Naive thymus-derived CD4-positive, alpha-beta T cell (primary cell): ENCODE measurements around the gene POLR2E. TPM values are rescaled to one million over a fixed set of nuclear protein-coding genes. Genes with fewer than 3 reads are reported as not detected.

ENCODE experiments used
- ATAC-seq: fragments of 150-1000 bp; cut with Tn5 transposase; 2 replicates; pipeline ENCODE4 v1.10.0; 2021; ENCODE audit warnings: mild to moderate bottlenecking, moderate library complexity
- CTCF ChIA-PET: fragments of 350-600 bp; sonication (Branson Sonifier 250); formaldehyde crosslinking; loops from one replicate; lab custom pipeline; 2021; ENCODE audit warnings: antibody characterized with exemption; lab: Charles Lee
- POLR2A ChIA-PET: fragments of 350-600 bp; sonication (Branson Sonifier 250); formaldehyde crosslinking; loops from one replicate; lab custom pipeline; 2021; ENCODE audit warnings: antibody characterized with exemption, inconsistent platforms; lab: Charles Lee
- DNase-seq, 9 donors: peaks; one replicate each; pipeline versions ENCODE4 v3.0.0 to v3.0.0-alpha.2; 2020 to 2022; ENCODE audit warnings: mixed read lengths in 1 of 9
- H3K27ac ChIP-seq: one replicate; pipeline ENCODE4 v1.7.0; 2013; ENCODE audit warnings: mild to moderate bottlenecking, low read depth, low read length, moderate library complexity
- H3K27me3 ChIP-seq, 2 donors: one replicate each; pipeline ENCODE4 v1.7.0; 2013; ENCODE audit warnings: low read length in 2 of 2, mild to moderate bottlenecking in 2 of 2, moderate library complexity in 2 of 2; ENCODE audit not compliant: control insufficient read depth in 2 of 2, insufficient read depth in 2 of 2
- H3K36me3 ChIP-seq, 3 experiments: 1 replicate in 2 of 3; 2 replicates in 1 of 3; pipeline ENCODE4 v1.7.0; 2013; ENCODE audit warnings: low read length in 3 of 3, mild to moderate bottlenecking in 3 of 3, moderate library complexity in 1 of 3; ENCODE audit not compliant: insufficient read depth in 3 of 3, control insufficient read depth in 2 of 3
- H3K4me1 ChIP-seq, 2 donors: one replicate each; pipeline ENCODE4 v1.7.0; 2013; ENCODE audit warnings: low read length in 2 of 2, mild to moderate bottlenecking in 2 of 2, moderate library complexity in 1 of 2; ENCODE audit not compliant: control insufficient read depth in 2 of 2, insufficient read depth in 2 of 2
- H3K4me3 ChIP-seq: 2 replicates; pipeline ENCODE4 v1.7.0; 2013; ENCODE audit warnings: mild to moderate bottlenecking, low read length
- H3K9me3 ChIP-seq, 3 experiments: 1 replicate in 2 of 3; 2 replicates in 1 of 3; pipeline ENCODE4 v1.7.0; 2013; ENCODE audit warnings: low read length in 3 of 3; ENCODE audit not compliant: control insufficient read depth in 2 of 3
- H3K27ac Mint-ChIP-seq, 9 donors: one replicate each; pipeline ENCODE4 v1.8.0; 2020 to 2022; ENCODE audit warnings: mixed read lengths in 9 of 9, mild to moderate bottlenecking in 8 of 9, moderate library complexity in 5 of 9, inconsistent platforms in 2 of 9
- H3K27me3 Mint-ChIP-seq, 5 donors: one replicate each; pipeline ENCODE4 v1.8.0; 2021 to 2022; ENCODE audit warnings: mixed read lengths in 5 of 5, mild to moderate bottlenecking in 1 of 5
- H3K36me3 Mint-ChIP-seq, 5 donors: one replicate each; pipeline ENCODE4 v1.8.0; 2020 to 2022; ENCODE audit warnings: mixed read lengths in 5 of 5, mild to moderate bottlenecking in 3 of 5, inconsistent platforms in 1 of 5
- H3K4me1 Mint-ChIP-seq, 7 donors: one replicate each; pipeline ENCODE4 v1.8.0; 2020 to 2022; ENCODE audit warnings: mixed read lengths in 7 of 7, mild to moderate bottlenecking in 3 of 7, inconsistent platforms in 1 of 7
- H3K4me3 Mint-ChIP-seq, 10 donors: one replicate each; pipeline ENCODE4 v1.8.0; 2020 to 2022; ENCODE audit warnings: mild to moderate bottlenecking in 10 of 10, mixed read lengths in 10 of 10, moderate library complexity in 6 of 10, inconsistent platforms in 2 of 10
- H3K9me3 Mint-ChIP-seq, 11 donors: one replicate each; pipeline ENCODE4 v1.8.0; 2020 to 2022; ENCODE audit warnings: mixed read lengths in 11 of 11, mild to moderate bottlenecking in 4 of 11, inconsistent platforms in 1 of 11, moderate library complexity in 1 of 11
- intact Hi-C, 2 donors: fragments of 100-400 bp; cut with micrococcal nuclease; formaldehyde crosslinking; loops; one replicate each; pipeline ENCODE4 v1.15.1; 2023
- polyA plus RNA-seq, 2 donors: library from polyadenylated mRNA; unstranded; fragments of 300-500 nt; fragmentation: Illumina TruSeq; gene quantifications; one replicate each; pipeline ENCODE4 v1.2.3, GENCODE V29; 2021
- total RNA-seq, 6 experiments: library from RNA in 5 of 6; stranded (reverse) in 5 of 6; gene quantifications; 1 replicate in 5 of 6; 2 replicates in 1 of 6; pipeline ENCODE4 v1.2.3 and lab custom pipeline; 2021 to 2026

POLR2E gene
- total and polyA plus RNA-seq, 7 experiments from 2014 or later, result 75.3 to 179 (median 82.8) TPM

DNA sequence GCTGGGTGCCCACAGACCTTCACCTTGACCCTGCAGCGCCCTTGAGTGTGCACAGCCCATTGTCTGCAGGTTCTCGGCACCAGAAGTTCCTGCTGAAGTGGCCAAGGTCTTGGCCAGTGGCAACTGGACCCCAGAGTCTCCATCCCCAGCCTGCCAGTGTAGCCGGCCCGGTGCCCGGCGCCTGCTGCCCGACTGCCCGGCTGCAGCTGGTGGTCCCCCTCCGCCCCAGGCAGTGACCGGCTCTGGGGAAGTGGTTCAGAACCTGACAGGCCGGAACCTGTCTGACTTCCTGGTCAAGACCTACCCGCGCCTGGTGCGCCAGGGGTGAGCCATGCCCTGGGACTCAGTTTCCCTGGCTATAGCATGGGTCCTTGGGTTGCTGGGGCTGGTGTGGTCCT is 40.1 kb downstream of the POLR2E start:
- no peak for ATAC-seq
- H3K4me1 Mint-ChIP-seq, result peaks cover 8 to 39% (median 25%) of the 10 kb centered on the region in 7 donors
- H3K36me3 Mint-ChIP-seq, result peaks cover 5 to 54% (median 22%) of the 10 kb centered on the region in 5 donors
- H3K4me3 Mint-ChIP-seq, result no peak overlapping the region
- H3K27me3 ChIP-seq, result no peaks in the 10 kb centered on the region
- no peak for DNase-seq
- intact Hi-C loops, result no loop called here
- H3K4me3 ChIP-seq, result no peak overlapping the region
- peaks cover 0 to 23% (median 0%) of the 10 kb centered on the region in 3 experiments for H3K9me3 ChIP-seq
- H3K4me1 ChIP-seq, result peaks cover 14 to 15% of the 10 kb centered on the region in 2 donors
- H3K36me3 ChIP-seq, result peaks cover 0 to 58% (median 0%) of the 10 kb centered on the region in 3 experiments
- no peak overlapping the region for H3K27ac Mint-ChIP-seq
- peaks cover 0 to 28% (median 8%) of the 10 kb centered on the region in 11 donors for H3K9me3 Mint-ChIP-seq
- H3K27me3 Mint-ChIP-seq, result no peaks in the 10 kb centered on the region
- ChIA-PET CTCF (interaction anchor here (0.7 to 5.5 kb wide), 3 partner anchors 11 to 139 kb away, joined by 3 to 28 read pairs (median 4); partner anchors contain the start of gene ARHGAP45), POLR2A (interaction anchor here (1.6 to 37.6 kb wide), 3 partner anchors 10 to 35 kb away, joined by 5 to 2022 read pairs (median 55); partner anchors contain the start of genes ARHGAP45, GPX4 and POLR2E)
- no peak overlapping the region for H3K27ac ChIP-seq

DNA sequence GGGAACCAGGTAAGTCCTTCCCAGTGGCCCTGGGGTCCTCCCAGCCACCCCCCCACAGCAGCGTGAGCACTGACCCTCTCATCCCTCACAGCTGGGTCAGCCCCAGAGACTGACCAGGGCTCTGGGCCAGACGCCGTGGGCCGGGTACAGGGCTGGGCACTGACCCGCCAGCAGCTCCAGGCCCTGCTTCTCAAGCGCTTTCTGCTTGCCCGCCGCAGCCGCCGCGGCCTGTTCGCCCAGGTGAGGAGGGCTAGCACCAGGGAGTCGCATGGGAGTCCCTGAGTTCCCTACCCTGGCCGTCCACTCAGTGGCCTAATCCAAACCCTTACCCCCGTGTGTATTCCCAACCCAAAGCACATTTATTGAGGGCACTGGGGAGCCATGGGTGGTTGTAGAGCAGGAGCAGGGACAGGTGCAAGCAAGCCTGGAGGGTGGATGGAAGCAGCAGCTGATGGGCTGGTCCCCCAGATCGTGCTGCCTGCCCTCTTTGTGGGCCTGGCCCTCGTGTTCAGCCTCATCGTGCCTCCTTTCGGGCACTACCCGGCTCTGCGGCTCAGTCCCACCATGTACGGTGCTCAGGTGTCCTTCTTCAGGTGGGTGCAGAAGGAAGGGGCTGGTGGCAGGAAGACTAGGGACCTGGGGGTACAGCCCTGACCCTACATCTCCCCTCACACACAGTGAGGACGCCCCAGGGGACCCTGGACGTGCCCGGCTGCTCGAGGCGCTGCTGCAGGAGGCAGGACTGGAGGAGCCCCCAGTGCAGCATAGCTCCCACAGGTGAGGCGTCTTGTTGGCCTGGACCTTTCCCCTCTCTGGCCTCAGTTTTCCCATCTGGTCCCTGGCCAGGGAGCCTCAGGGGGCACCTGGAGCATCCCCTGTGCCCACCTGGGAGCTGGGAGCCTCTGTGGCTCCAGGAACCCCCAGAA is 40.8 kb downstream of the POLR2E start:
- Mint-ChIP-seq H3K9me3 (peaks cover 0 to 24% (median 8%) of the 10 kb centered on the region in 11 donors), H3K36me3 (peaks cover 5 to 49% (median 22%) of the 10 kb centered on the region in 5 donors), H3K27ac (no peak overlapping the region), H3K4me3 (no peak overlapping the region), H3K4me1 (peaks cover 8 to 39% (median 25%) of the 10 kb centered on the region in 7 donors), H3K27me3 (no peaks in the 10 kb centered on the region)
- H3K27me3 ChIP-seq, result no peaks in the 10 kb centered on the region
- H3K4me1 ChIP-seq, result peaks cover 14 to 15% of the 10 kb centered on the region in 2 donors
- CTCF ChIA-PET, result interaction anchor here (0.7 to 5.5 kb wide), 3 partner anchors 12 to 140 kb away, joined by 3 to 28 read pairs (median 4); partner anchors contain the start of gene ARHGAP45
- DNase-seq, result no peak
- H3K4me3 ChIP-seq, result no peak overlapping the region
- ATAC-seq, result no peak
- no peak overlapping the region for H3K27ac ChIP-seq
- intact Hi-C loops, result no loop called here
- H3K36me3 ChIP-seq, result peaks cover 0 to 58% (median 0%) of the 10 kb centered on the region in 3 experiments
- H3K9me3 ChIP-seq, result peaks cover 0 to 23% (median 0%) of the 10 kb centered on the region in 3 experiments
- POLR2A ChIA-PET, result interaction anchor here (0.8 to 37.6 kb wide), 5 partner anchors 13 to 40 kb away, joined by 3 to 2022 read pairs (median 8); partner anchors contain the start of genes ABCA7, ARHGAP45, GPX4 and POLR2E

DNA sequence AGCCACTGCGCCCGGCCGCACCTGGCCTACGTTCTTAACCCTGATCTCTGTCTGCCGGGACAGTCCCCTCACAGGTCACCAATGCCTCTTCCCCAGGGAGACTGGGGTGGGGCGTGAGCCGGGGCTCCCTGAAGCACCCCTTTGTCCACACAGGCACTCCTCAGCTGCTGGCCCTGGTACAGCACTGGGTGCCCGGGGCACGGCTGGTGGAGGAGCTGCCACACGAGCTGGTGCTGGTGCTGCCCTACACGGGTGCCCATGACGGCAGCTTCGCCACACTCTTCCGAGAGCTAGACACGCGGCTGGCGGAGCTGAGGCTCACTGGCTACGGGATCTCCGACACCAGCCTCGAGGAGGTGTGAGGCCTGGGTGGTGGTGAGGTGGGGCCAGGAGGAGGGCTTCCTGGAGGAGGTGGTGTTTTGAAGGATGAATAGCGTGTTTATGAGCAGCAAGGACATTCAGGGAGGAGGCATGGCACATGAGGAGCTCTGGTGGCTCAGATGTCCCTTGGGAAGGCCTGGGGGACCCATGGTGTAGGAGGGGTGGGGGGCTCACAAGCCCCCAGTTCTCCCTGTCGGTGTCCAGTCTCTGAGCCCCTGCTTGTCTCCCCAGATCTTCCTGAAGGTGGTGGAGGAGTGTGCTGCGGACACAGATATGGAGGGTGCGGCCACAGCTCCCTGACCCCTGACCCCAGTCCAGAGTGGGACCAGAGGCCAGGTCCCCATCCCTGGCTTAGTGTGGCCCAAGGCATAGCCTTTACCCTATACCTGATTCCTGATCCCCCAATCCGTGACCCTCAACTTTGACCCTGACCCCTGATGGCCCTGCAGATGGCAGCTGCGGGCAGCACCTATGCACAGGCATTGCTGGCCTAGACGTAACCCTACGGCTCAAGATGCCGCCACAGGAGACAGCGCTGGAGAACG is 41.7 kb downstream of the POLR2E start:
- H3K9me3 Mint-ChIP-seq, result peaks cover 0 to 24% (median 8%) of the 10 kb centered on the region in 11 donors
- H3K4me3 ChIP-seq, result no peak overlapping the region
- H3K4me3 Mint-ChIP-seq, result no peak overlapping the region
- intact Hi-C loops, result no loop called here
- ChIA-PET POLR2A (interaction anchor here (0.6 to 1.8 kb wide), 6 partner anchors 13 to 219 kb away, joined by 3 to 8 read pairs (median 4); partner anchors contain the start of genes ABCA7 and ARHGAP45), CTCF (interaction anchor here (5.5 kb wide), 1 partner anchor 13 kb away, joined by 28 read pairs; the partner anchor contains the start of gene ARHGAP45)
- peaks cover 0 to 60% (median 0%) of the 10 kb centered on the region in 3 experiments for H3K36me3 ChIP-seq
- DNase-seq (no peak), ATAC-seq (no peak)
- H3K36me3 Mint-ChIP-seq, result peaks cover 5 to 44% (median 22%) of the 10 kb centered on the region in 5 donors
- peak overlapping the region in 4 of 9 donors; percentile 9 to 61 (median 46) for H3K27ac Mint-ChIP-seq
- peaks cover 8 to 37% (median 24%) of the 10 kb centered on the region in 7 donors for H3K4me1 Mint-ChIP-seq
- H3K27ac ChIP-seq, result no peak overlapping the region
- no peaks in the 10 kb centered on the region for H3K27me3 ChIP-seq
- peaks cover 0 to 18% (median 0%) of the 10 kb centered on the region in 3 experiments for H3K9me3 ChIP-seq
- H3K27me3 Mint-ChIP-seq, result no peaks in the 10 kb centered on the region
- H3K4me1 ChIP-seq, result peaks cover 12 to 15% of the 10 kb centered on the region in 2 donors

- Mint-ChIP-seq H3K4me1 (peaks cover 4 to 27% (median 14%) of the 10 kb centered on the region in 7 donors), H3K9me3 (peaks cover 0 to 15% (median 7%) of the 10 kb centered on the region in 11 donors), H3K4me3 (peak overlapping the region in 1 of 10 donors; percentile 38), H3K36me3 (peaks cover 5 to 34% (median 16%) of the 10 kb centered on the region in 5 donors), H3K27ac (peak overlapping the region in 4 of 9 donors; percentile 34 to 61 (median 46)), H3K27me3 (no peaks in the 10 kb centered on the region)
- CTCF ChIA-PET, result no interaction called here
- Histone ChIP-seq H3K27me3 (no peaks in the 10 kb centered on the region), H3K4me3 (no peak overlapping the region), H3K4me1 (peaks cover 3 to 6% of the 10 kb centered on the region in 2 donors), H3K9me3 (peaks cover 0 to 14% (median 0%) of the 10 kb centered on the region in 3 experiments), H3K27ac (no peak overlapping the region), H3K36me3 (peaks cover 0 to 57% (median 0%) of the 10 kb centered on the region in 3 experiments)
- intact Hi-C loops, result no loop called here
- ATAC-seq (no peak), DNase-seq (no peak)
- POLR2A ChIA-PET, result interaction anchor here (0.6 to 1.8 kb wide), 8 partner anchors 11 to 61 kb away, joined by 3 to 8 read pairs (median 5); partner anchors contain the start of genes ABCA7, ARHGAP45 and CNN2
Observed at GRCh38 chr19:1052349-1052975, 42.7 kb downstream of the POLR2E start.

- Histone ChIP-seq H3K9me3 (peaks cover 0 to 7% (median 0%) of the 10 kb centered on the region in 3 experiments), H3K27ac (no peak overlapping the region), H3K27me3 (no peaks in the 10 kb centered on the region), H3K4me3 (no peak overlapping the region), H3K4me1 (no peaks in the 10 kb centered on the region), H3K36me3 (peaks cover 0 to 57% (median 0%) of the 10 kb centered on the region in 3 experiments)
- Mint-ChIP-seq H3K27ac (peak overlapping the region in 6 of 9 donors; percentile 3 to 84 (median 56)), H3K4me1 (peaks cover 2 to 22% (median 8%) of the 10 kb centered on the region in 7 donors), H3K9me3 (peaks cover 0 to 8% (median 4%) of the 10 kb centered on the region in 11 donors), H3K36me3 (peaks cover 3 to 27% (median 13%) of the 10 kb centered on the region in 5 donors), H3K4me3 (no peak overlapping the region), H3K27me3 (no peaks in the 10 kb centered on the region)
- ATAC-seq (no peak), DNase-seq (no peak)
- intact Hi-C loops, result no loop called here
- ChIA-PET POLR2A (interaction anchor here (0.9 to 1.6 kb wide), 5 partner anchors 9 to 37 kb away, joined by 3 to 7 read pairs (median 4); partner anchors contain the start of genes ABCA7 and CNN2), CTCF (no interaction called here)
Observed at GRCh38 chr19:1051791-1052190, 43.4 kb downstream of the POLR2E start.
